ENCODE results near the gene RAB30. TPM values are rescaled to one million over a fixed set of nuclear protein-coding genes. Genes with fewer than 3 reads are reported as not detected.
"Not testable (repeated sequence)": the region's sequence is repeated elsewhere in the genome, so short reads cannot be mapped to it uniquely, and the experiment has no call there.

The RAB30 gene
- total RNA-seq, 1 experiment from 2014 or later, result 1.5 TPM

GRCh38 chr11:82976786-82977185 lies 94.9 kb downstream of the RAB30 start:
- H3K27me3 Mint-ChIP-seq (ENCODE audit: unreplicated experiment), result no peaks in the 10 kb centered on the region
- no peaks in the 10 kb centered on the region for H3K36me3 Mint-ChIP-seq (ENCODE audit: insufficient read depth, unreplicated experiment)
- CTCF ChIA-PET, result no interaction called here
- no peak for DNase-seq
- no peak overlapping the region for H3K4me3 Mint-ChIP-seq (ENCODE audit: low read depth, unreplicated experiment)
- no peaks in the 10 kb centered on the region for H3K9me3 Mint-ChIP-seq (ENCODE audit: low read depth, unreplicated experiment)
- no TSS peak for BruUV-seq (replicated peaks)
- H3K27ac Mint-ChIP-seq (ENCODE audit: unreplicated experiment), result no peak overlapping the region
- TF ChIP-seq CTCF (IDR thresholded peaks at IDR 0.05; ENCODE audit: unreplicated experiment), result no peak
- H3K4me1 Mint-ChIP-seq (ENCODE audit: low read depth, unreplicated experiment), result no peaks in the 10 kb centered on the region
- intact Hi-C loops (cut with micrococcal nuclease; ENCODE audit: unreplicated experiment), result no loop called here

GRCh38 chr11:82975882-82976281 lies 95.8 kb downstream of the RAB30 start:
- no peaks in the 10 kb centered on the region for H3K36me3 Mint-ChIP-seq (ENCODE audit: insufficient read depth, unreplicated experiment)
- no peak for DNase-seq
- H3K4me3 Mint-ChIP-seq (ENCODE audit: low read depth, unreplicated experiment), result no peak overlapping the region
- CTCF ChIA-PET, result no interaction called here
- H3K9me3 Mint-ChIP-seq (ENCODE audit: low read depth, unreplicated experiment), result no peaks in the 10 kb centered on the region
- no peaks in the 10 kb centered on the region for H3K27me3 Mint-ChIP-seq (ENCODE audit: unreplicated experiment)
- intact Hi-C loops (cut with micrococcal nuclease; ENCODE audit: unreplicated experiment), result no loop called here
- no peak overlapping the region for H3K27ac Mint-ChIP-seq (ENCODE audit: unreplicated experiment)
- H3K4me1 Mint-ChIP-seq (ENCODE audit: low read depth, unreplicated experiment), result no peaks in the 10 kb centered on the region
- no peak for TF ChIP-seq CTCF (IDR thresholded peaks at IDR 0.05; ENCODE audit: unreplicated experiment)
- BruUV-seq (replicated peaks), result no TSS peak

GRCh38 chr11:82974851-82975250 lies 96.8 kb downstream of the RAB30 start:
- H3K27me3 Mint-ChIP-seq (ENCODE audit: unreplicated experiment), result no peaks in the 10 kb centered on the region
- H3K4me1 Mint-ChIP-seq (ENCODE audit: low read depth, unreplicated experiment), result no peaks in the 10 kb centered on the region
- no peaks in the 10 kb centered on the region for H3K36me3 Mint-ChIP-seq (ENCODE audit: insufficient read depth, unreplicated experiment)
- no peak for DNase-seq
- H3K9me3 Mint-ChIP-seq (ENCODE audit: low read depth, unreplicated experiment), result no peaks in the 10 kb centered on the region
- H3K4me3 Mint-ChIP-seq (ENCODE audit: low read depth, unreplicated experiment), result no peak overlapping the region
- no peak for TF ChIP-seq CTCF (IDR thresholded peaks at IDR 0.05; ENCODE audit: unreplicated experiment)
- no TSS peak for BruUV-seq (replicated peaks)
- CTCF ChIA-PET, result interaction anchor here (0.7 kb wide), 1 partner anchor 10 kb away, joined by 7 read pairs; no protein-coding TSS in a partner anchor
- H3K27ac Mint-ChIP-seq (ENCODE audit: unreplicated experiment), result no peak overlapping the region
- intact Hi-C loops (cut with micrococcal nuclease; ENCODE audit: unreplicated experiment), result no loop called here

DNA sequence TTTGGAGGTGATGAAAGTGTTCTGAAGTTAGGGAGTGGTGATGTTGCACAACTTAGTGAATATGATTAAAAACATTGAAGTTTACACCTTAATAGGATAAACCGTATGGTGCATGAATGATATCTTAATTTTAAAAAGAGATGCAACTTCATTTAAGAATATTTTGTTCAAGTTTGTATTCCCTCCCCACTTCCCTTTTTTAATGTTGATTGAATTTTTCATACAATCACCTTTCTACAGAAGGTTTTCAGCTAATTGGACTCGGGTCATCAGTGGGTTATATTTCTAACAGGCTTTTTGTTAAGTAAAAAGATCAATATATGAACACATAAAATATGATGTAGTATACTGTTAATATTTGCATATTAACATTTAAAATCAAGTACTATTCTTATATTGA lies 97.6 kb downstream of the RAB30 start:
- CTCF ChIA-PET, result no interaction called here
- H3K9me3 Mint-ChIP-seq (ENCODE audit: low read depth, unreplicated experiment), result no peaks in the 10 kb centered on the region
- H3K27ac Mint-ChIP-seq (ENCODE audit: unreplicated experiment), result no peak overlapping the region
- no peaks in the 10 kb centered on the region for H3K27me3 Mint-ChIP-seq (ENCODE audit: unreplicated experiment)
- no peak for TF ChIP-seq CTCF (IDR thresholded peaks at IDR 0.05; ENCODE audit: unreplicated experiment)
- H3K36me3 Mint-ChIP-seq (ENCODE audit: insufficient read depth, unreplicated experiment), result no peaks in the 10 kb centered on the region
- DNase-seq, result no peak
- no peak overlapping the region for H3K4me3 Mint-ChIP-seq (ENCODE audit: low read depth, unreplicated experiment)
- intact Hi-C loops (cut with micrococcal nuclease; ENCODE audit: unreplicated experiment), result no loop called here
- BruUV-seq (replicated peaks), result no TSS peak
- no peaks in the 10 kb centered on the region for H3K4me1 Mint-ChIP-seq (ENCODE audit: low read depth, unreplicated experiment)

DNA sequence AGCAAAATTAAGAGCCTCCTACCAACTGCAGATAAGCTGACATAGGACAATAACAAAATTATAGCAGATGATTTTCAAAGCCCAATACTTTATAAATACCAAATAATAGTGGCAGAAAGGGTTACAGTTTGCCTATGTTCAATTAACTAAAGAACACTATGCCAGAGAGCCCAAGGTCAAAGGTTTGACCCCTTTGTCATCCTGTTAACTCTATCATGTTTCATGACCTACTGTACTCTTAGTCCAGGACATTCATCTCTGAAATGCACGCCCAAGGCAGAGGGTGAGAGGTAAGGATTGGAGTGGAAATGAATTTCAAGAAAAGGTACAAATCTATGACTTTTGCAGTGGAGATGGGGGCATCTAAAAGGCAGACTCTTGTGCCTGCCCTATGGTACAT lies 99.6 kb downstream of the RAB30 start:
- H3K27me3 Mint-ChIP-seq (ENCODE audit: unreplicated experiment), result no peaks in the 10 kb centered on the region
- no TSS peak for BruUV-seq (replicated peaks)
- H3K9me3 Mint-ChIP-seq (ENCODE audit: low read depth, unreplicated experiment), result no peaks in the 10 kb centered on the region
- no peak for TF ChIP-seq CTCF (IDR thresholded peaks at IDR 0.05; ENCODE audit: unreplicated experiment)
- H3K4me3 Mint-ChIP-seq (ENCODE audit: low read depth, unreplicated experiment), result no peak overlapping the region
- intact Hi-C loops (cut with micrococcal nuclease; ENCODE audit: unreplicated experiment), result no loop called here
- CTCF ChIA-PET, result no interaction called here
- H3K4me1 Mint-ChIP-seq (ENCODE audit: low read depth, unreplicated experiment), result no peaks in the 10 kb centered on the region
- H3K27ac Mint-ChIP-seq (ENCODE audit: unreplicated experiment), result no peak overlapping the region
- no peak for DNase-seq
- H3K36me3 Mint-ChIP-seq (ENCODE audit: insufficient read depth, unreplicated experiment), result no peaks in the 10 kb centered on the region

- H3K27ac Mint-ChIP-seq (ENCODE audit: unreplicated experiment); DNase-seq; H3K36me3 Mint-ChIP-seq (ENCODE audit: insufficient read depth, unreplicated experiment); H3K9me3 Mint-ChIP-seq (ENCODE audit: low read depth, unreplicated experiment); intact Hi-C loops (cut with micrococcal nuclease; ENCODE audit: unreplicated experiment); CTCF ChIA-PET; H3K27me3 Mint-ChIP-seq (ENCODE audit: unreplicated experiment); H3K4me3 Mint-ChIP-seq (ENCODE audit: low read depth, unreplicated experiment); H3K4me1 Mint-ChIP-seq (ENCODE audit: low read depth, unreplicated experiment); BruUV-seq (replicated peaks): not testable (repeated sequence)
Measured at GRCh38 chr11:82971519-82971946, 100.2 kb downstream of the RAB30 start.

Data from Calu3 (cell line).